HepG2 (cell line): Measurements from ENCODE around the gene CISD3. TPM values are rescaled to one million over a fixed set of nuclear protein-coding genes. Genes with fewer than 3 reads are reported as not detected.

Experiments
- ADNP ChIP-seq: sonication (generic); formaldehyde crosslinking; IDR thresholded peaks from 2 replicates; pipeline ENCODE4 v1.4.0; 2020; ENCODE audit warnings: missing genetic modification reagents
- CBX2 ChIP-seq, 2 experiments: fragments of 200-600 bp in 1 of 2; sonication (generic); formaldehyde crosslinking in 1 of 2; IDR thresholded peaks; 2 replicates each; pipeline versions ENCODE4 v1.7.0 to v1.8.1; 2018 to 2022; ENCODE audit warnings: low read depth in 2 of 2, low read length in 1 of 2, mild to moderate bottlenecking in 1 of 2, missing genetic modification reagents in 1 of 2
- CREM ChIP-seq, 2 experiments: sonication (generic) in 1 of 2; formaldehyde crosslinking in 1 of 2; IDR thresholded peaks; 2 replicates each; pipeline versions ENCODE4 v1.4.0 to v1.6.1; 2016 to 2020; ENCODE audit warnings: antibody characterized with exemption in 1 of 2, mild to moderate bottlenecking in 1 of 2, missing genetic modification reagents in 1 of 2
- DPF2 ChIP-seq: sonication (generic); formaldehyde crosslinking; IDR thresholded peaks from 2 replicates; pipeline ENCODE4 v1.4.0; 2020; ENCODE audit warnings: mild to moderate bottlenecking, low read depth, missing genetic modification reagents, borderline replicate concordance
- HMG20B ChIP-seq: conservative IDR thresholded peaks from 2 replicates; pipeline ENCODE4 v1.6.1; 2016; ENCODE audit warnings: missing genetic modification reagents, missing compliant biosample characterization
- JUND ChIP-seq: sonication (generic); formaldehyde crosslinking; IDR thresholded peaks from 2 replicates; pipeline ENCODE4 v1.8.0; 2022; ENCODE audit warnings: mild to moderate bottlenecking, missing genetic modification reagents
- SOX13 ChIP-seq, 3 experiments: fragments of 450-650 bp in 1 of 3; sonication (generic) in 1 of 3; formaldehyde crosslinking in 1 of 3; IDR thresholded peaks in 2 of 3; conservative IDR thresholded peaks in 1 of 3; 2 replicates each; pipeline versions ENCODE4 v1.5.0 to v1.6.1; 2016 to 2020; ENCODE audit warnings: antibody characterized with exemption in 1 of 3, mild to moderate bottlenecking in 1 of 3, missing compliant biosample characterization in 1 of 3, missing genetic modification reagents in 1 of 3, moderate library complexity in 1 of 3
- SRY ChIP-seq: sonication (generic); formaldehyde crosslinking; IDR thresholded peaks from 2 replicates; pipeline ENCODE4 v1.8.0; 2022; ENCODE audit warnings: mild to moderate bottlenecking, missing genetic modification reagents
- TAF15 ChIP-seq: fragments of 200-400 bp; formaldehyde crosslinking; IDR thresholded peaks from one replicate; pipeline ENCODE4 v1.6.1; 2018; ENCODE audit warnings: mild to moderate bottlenecking, low read depth, low read length; ENCODE audit not compliant: poor library complexity, severe bottlenecking
- THAP11 ChIP-seq: IDR thresholded peaks from 2 replicates; pipeline ENCODE4 v1.6.1; 2016; ENCODE audit warnings: missing biosample characterization, missing genetic modification reagents
- ZNF143 ChIP-seq: sonication (generic); formaldehyde crosslinking; IDR thresholded peaks from 2 replicates; pipeline ENCODE4 v1.4.0; 2020; ENCODE audit warnings: missing genetic modification reagents
- ZNF546 ChIP-seq: sonication (generic); formaldehyde crosslinking; conservative IDR thresholded peaks from 2 replicates; pipeline ENCODE4 v1.8.1; 2023; ENCODE audit warnings: mild to moderate bottlenecking, missing genetic modification reagents
- ZNF660 ChIP-seq: sonication (generic); formaldehyde crosslinking; IDR thresholded peaks from 2 replicates; pipeline ENCODE4 v1.5.1; 2020; ENCODE audit warnings: mild to moderate bottlenecking, low read depth, missing genetic modification reagents, borderline replicate concordance
- ZNF678 ChIP-seq: sonication (generic); formaldehyde crosslinking; IDR thresholded peaks from 2 replicates; pipeline ENCODE4 v1.4.0; 2020; ENCODE audit warnings: mild to moderate bottlenecking, missing genetic modification reagents
- ZNF772 ChIP-seq: sonication (generic); formaldehyde crosslinking; IDR thresholded peaks from 2 replicates; pipeline ENCODE4 v1.5.0; 2020; ENCODE audit warnings: mild to moderate bottlenecking, missing genetic modification reagents
- ZNF773 ChIP-seq: sonication (generic); formaldehyde crosslinking; IDR thresholded peaks from 2 replicates; pipeline ENCODE4 v1.4.0; 2020; ENCODE audit warnings: missing genetic modification reagents, borderline replicate concordance
- ZNF850 ChIP-seq: sonication (generic); formaldehyde crosslinking; conservative IDR thresholded peaks from 2 replicates; pipeline ENCODE4 v1.9.0; 2021; ENCODE audit warnings: mild to moderate bottlenecking, missing genetic modification reagents
- polyA plus RNA-seq, 8 experiments: library from polyadenylated mRNA; depleted of rRNA in 3 of 8; stranded (reverse) in 7 of 8; unstranded in 1 of 8; fragments of >200 nt; fragmentation: Illumina TruSeq in 4 of 8; extraction: Trizol in 4 of 8; gene quantifications; 2 replicates each; pipeline versions ENCODE4 v1.2.1 to v1.2.3, GENCODE V29; 2011 to 2016; ENCODE audit warnings: low read depth in 4 of 8, missing spikeins in 1 of 8, mixed read lengths in 1 of 8; ENCODE audit not compliant: insufficient read depth in 1 of 8
- total RNA-seq, 5 experiments: library from RNA; depleted of rRNA; stranded (reverse); fragments of >200 nt; fragmentation: Illumina TruSeq; extraction: Trizol; gene quantifications; 2 replicates each; pipeline ENCODE4 v1.2.3, GENCODE V29; 2016; ENCODE audit warnings: low read depth in 1 of 5
- TF ChIP-seq, protein P1 (sequence below): sonication (generic); formaldehyde crosslinking; IDR thresholded peaks from 2 replicates; pipeline ENCODE4 v1.5.1; 2020; ENCODE audit warnings: missing genetic modification reagents, mild to moderate bottlenecking, borderline replicate concordance
- TF ChIP-seq, protein P2 (sequence below): sonication (generic); formaldehyde crosslinking; IDR thresholded peaks from 2 replicates; pipeline ENCODE4 v1.4.0; 2020; ENCODE audit warnings: low read depth, mild to moderate bottlenecking, missing genetic modification reagents
- TF ChIP-seq, protein P3 (sequence below): IDR thresholded peaks from 2 replicates; pipeline ENCODE4 v1.6.1; 2012; ENCODE audit warnings: low read depth, low read length, improper control_type of control experiment
- TF ChIP-seq, protein P4 (sequence below): sonication (generic); formaldehyde crosslinking; IDR thresholded peaks from 2 replicates; pipeline ENCODE4 v1.5.0; 2020; ENCODE audit warnings: missing genetic modification reagents
- TF ChIP-seq, protein P5 (sequence below): sonication (generic); formaldehyde crosslinking; IDR thresholded peaks from 2 replicates; pipeline ENCODE4 v1.8.0; 2022; ENCODE audit warnings: mild to moderate bottlenecking, missing genetic modification reagents; ENCODE audit not compliant: insufficient replicate concordance

Gene CISD3
- total and polyA plus RNA-seq, 2 of the 13 experiments (the other 11 are each of a cell fraction or from before 2014, with no cell fraction given), result 30.0 to 34.1 TPM

DNA sequence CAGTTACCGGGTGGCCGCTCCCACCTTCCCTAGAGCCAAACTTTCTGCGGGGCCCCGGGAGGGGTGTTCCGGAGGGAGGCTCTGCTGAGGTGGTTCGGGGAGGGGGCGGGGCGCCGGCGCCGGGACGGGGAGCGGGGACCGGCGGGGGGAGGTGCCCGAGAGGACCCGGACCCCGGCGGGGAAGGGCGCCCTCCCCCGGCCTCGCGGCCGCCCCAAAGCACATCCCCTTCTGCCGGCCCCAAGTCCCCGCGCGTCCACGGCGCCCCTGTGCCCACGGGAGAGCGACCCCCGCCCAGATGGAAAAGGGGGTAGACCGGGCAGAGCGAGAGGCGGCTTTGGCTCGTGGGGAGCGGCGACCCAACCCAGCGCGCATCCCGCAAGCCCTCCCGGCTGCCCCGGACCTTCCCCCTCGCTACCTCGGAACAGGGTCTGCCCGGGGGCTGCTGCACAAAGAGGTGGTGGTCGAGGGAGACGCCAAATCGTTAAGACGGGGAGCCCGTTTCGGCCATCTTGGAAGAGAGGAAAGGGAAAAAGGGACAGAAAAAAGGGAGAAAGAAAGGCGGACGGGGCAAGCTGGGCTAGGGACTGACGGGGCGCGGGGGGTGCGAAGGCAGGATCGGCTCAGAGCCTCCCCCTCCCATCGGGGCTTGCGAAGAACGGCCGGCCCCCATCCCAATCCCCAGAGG is 17.5 kb downstream of the CISD3 start (continued):
- TF ChIP-seq, protein P1, sequence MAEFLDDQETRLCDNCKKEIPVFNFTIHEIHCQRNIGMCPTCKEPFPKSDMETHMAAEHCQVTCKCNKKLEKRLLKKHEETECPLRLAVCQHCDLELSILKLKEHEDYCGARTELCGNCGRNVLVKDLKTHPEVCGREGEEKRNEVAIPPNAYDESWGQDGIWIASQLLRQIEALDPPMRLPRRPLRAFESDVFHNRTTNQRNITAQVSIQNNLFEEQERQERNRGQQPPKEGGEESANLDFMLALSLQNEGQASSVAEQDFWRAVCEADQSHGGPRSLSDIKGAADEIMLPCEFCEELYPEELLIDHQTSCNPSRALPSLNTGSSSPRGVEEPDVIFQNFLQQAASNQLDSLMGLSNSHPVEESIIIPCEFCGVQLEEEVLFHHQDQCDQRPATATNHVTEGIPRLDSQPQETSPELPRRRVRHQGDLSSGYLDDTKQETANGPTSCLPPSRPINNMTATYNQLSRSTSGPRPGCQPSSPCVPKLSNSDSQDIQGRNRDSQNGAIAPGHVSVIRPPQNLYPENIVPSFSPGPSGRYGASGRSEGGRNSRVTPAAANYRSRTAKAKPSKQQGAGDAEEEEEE (CRISPR knock-in tag), result no peak
- no peak for TF ChIP-seq DPF2 (CRISPR knock-in tag)
- no peak for TF ChIP-seq HMG20B
- TF ChIP-seq CBX2 (IDR thresholded peaks at IDR 0.05; ENCODE audit: low read depth, low read length), result no peak
- no peak for TF ChIP-seq CBX2 (CRISPR knock-in tag; IDR thresholded peaks at IDR 0.05; ENCODE audit: low read depth)
- no peak for TF ChIP-seq ADNP (CRISPR knock-in tag)
- TF ChIP-seq ZNF660, result no peak
- TF ChIP-seq, protein P2, sequence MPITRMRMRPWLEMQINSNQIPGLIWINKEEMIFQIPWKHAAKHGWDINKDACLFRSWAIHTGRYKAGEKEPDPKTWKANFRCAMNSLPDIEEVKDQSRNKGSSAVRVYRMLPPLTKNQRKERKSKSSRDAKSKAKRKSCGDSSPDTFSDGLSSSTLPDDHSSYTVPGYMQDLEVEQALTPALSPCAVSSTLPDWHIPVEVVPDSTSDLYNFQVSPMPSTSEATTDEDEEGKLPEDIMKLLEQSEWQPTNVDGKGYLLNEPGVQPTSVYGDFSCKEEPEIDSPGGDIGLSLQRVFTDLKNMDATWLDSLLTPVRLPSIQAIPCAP (CRISPR knock-in tag), result no peak
- no peak for TF ChIP-seq ZNF546
- TF ChIP-seq SOX13 (IDR thresholded peaks at IDR 0.05), result no peak
- peak in 1 of 2 experiments; percentile 5; a peak in 1 of 4 replicates for TF ChIP-seq SOX13 (CRISPR knock-in tag; conservative IDR thresholded peaks at IDR 0.05 in 1 of 2, IDR thresholded peaks at IDR 0.05 in 1 of 2)
- TF ChIP-seq ZNF850 (CRISPR knock-in tag), result no peak
- TF ChIP-seq, protein P3, sequence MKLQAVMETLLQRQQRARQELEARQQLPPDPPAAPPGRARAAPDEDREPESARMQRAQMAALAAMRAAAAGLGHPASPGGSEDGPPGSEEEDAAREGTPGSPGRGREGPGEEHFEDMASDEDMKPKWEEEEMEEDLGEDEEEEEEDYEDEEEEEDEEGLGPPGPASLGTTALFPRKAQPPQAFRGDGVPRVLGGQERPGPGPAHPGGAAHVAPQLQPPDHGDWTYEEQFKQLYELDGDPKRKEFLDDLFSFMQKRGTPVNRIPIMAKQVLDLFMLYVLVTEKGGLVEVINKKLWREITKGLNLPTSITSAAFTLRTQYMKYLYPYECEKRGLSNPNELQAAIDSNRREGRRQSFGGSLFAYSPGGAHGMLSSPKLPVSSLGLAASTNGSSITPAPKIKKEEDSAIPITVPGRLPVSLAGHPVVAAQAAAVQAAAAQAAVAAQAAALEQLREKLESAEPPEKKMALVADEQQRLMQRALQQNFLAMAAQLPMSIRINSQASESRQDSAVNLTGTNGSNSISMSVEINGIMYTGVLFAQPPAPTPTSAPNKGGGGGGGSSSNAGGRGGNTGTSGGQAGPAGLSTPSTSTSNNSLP, result no peak
- peak; percentile 18 for TF ChIP-seq TAF15
- peak; percentile 3; the same call in 1 of the 2 replicates for TF ChIP-seq SRY
- no peak for TF ChIP-seq CREM (IDR thresholded peaks at IDR 0.05)
- no peak for TF ChIP-seq CREM (CRISPR knock-in tag; IDR thresholded peaks at IDR 0.05)
- no peak for TF ChIP-seq ZNF773
- TF ChIP-seq JUND (CRISPR knock-in tag), result no peak
- no peak for TF ChIP-seq ZNF143 (CRISPR knock-in tag)
- no peak for TF ChIP-seq THAP11 (CRISPR knock-in tag)
- TF ChIP-seq, protein P4, sequence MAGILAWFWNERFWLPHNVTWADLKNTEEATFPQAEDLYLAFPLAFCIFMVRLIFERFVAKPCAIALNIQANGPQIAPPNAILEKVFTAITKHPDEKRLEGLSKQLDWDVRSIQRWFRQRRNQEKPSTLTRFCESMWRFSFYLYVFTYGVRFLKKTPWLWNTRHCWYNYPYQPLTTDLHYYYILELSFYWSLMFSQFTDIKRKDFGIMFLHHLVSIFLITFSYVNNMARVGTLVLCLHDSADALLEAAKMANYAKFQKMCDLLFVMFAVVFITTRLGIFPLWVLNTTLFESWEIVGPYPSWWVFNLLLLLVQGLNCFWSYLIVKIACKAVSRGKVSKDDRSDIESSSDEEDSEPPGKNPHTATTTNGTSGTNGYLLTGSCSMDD, result no peak
- TF ChIP-seq ZNF772 (CRISPR knock-in tag), result 0 out of 2 replicates have a peak, but pooled peaks have one; percentile 37
- TF ChIP-seq, protein P5, sequence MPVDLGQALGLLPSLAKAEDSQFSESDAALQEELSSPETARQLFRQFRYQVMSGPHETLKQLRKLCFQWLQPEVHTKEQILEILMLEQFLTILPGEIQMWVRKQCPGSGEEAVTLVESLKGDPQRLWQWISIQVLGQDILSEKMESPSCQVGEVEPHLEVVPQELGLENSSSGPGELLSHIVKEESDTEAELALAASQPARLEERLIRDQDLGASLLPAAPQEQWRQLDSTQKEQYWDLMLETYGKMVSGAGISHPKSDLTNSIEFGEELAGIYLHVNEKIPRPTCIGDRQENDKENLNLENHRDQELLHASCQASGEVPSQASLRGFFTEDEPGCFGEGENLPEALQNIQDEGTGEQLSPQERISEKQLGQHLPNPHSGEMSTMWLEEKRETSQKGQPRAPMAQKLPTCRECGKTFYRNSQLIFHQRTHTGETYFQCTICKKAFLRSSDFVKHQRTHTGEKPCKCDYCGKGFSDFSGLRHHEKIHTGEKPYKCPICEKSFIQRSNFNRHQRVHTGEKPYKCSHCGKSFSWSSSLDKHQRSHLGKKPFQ (CRISPR knock-in tag), result no peak
- TF ChIP-seq ZNF678, result no peak
